ENCODE measurements around the gene AKR1C8.

- TF ChIP-seq POLR2AphosphoS5 (IDR thresholded peaks at IDR 0.05) (no peak), CTCF (IDR thresholded peaks at IDR 0.05) (no peak)
Observed at GRCh38 chr10:5183923-5184322, 1.0 kb downstream of the AKR1C8 start.

Measured in prostate gland (tissue), 2 donors.